ENCODE measurements around the gene ABLIM2.

The ABLIM2 gene

GRCh38 chr4:8171984-8172924, 13.6 kb upstream of the ABLIM2 start:
- no peak for DNase-seq (ENCODE audit: extremely low read depth, low read depth)
- TF ChIP-seq, protein P1, sequence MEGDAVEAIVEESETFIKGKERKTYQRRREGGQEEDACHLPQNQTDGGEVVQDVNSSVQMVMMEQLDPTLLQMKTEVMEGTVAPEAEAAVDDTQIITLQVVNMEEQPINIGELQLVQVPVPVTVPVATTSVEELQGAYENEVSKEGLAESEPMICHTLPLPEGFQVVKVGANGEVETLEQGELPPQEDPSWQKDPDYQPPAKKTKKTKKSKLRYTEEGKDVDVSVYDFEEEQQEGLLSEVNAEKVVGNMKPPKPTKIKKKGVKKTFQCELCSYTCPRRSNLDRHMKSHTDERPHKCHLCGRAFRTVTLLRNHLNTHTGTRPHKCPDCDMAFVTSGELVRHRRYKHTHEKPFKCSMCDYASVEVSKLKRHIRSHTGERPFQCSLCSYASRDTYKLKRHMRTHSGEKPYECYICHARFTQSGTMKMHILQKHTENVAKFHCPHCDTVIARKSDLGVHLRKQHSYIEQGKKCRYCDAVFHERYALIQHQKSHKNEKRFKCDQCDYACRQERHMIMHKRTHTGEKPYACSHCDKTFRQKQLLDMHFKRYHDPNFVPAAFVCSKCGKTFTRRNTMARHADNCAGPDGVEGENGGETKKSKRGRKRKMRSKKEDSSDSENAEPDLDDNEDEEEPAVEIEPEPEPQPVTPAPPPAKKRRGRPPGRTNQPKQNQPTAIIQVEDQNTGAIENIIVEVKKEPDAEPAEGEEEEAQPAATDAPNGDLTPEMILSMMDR (IDR thresholded peaks at IDR 0.05; ENCODE audit: low read depth, low read length) = no peak

- no peak for DNase-seq (ENCODE audit: extremely low read depth, low read depth)
- TF ChIP-seq, protein P1 (IDR thresholded peaks at IDR 0.05; ENCODE audit: low read depth, low read length) = no peak
These were observed 12.7 kb upstream of the ABLIM2 start for GRCh38 chr4:8171266-8171665.

GRCh38 chr4:8170341-8170740, 11.7 kb upstream of the ABLIM2 start:
- no peak for DNase-seq (ENCODE audit: extremely low read depth, low read depth)
- TF ChIP-seq, protein P1 (IDR thresholded peaks at IDR 0.05; ENCODE audit: low read depth, low read length) = no peak

DNA sequence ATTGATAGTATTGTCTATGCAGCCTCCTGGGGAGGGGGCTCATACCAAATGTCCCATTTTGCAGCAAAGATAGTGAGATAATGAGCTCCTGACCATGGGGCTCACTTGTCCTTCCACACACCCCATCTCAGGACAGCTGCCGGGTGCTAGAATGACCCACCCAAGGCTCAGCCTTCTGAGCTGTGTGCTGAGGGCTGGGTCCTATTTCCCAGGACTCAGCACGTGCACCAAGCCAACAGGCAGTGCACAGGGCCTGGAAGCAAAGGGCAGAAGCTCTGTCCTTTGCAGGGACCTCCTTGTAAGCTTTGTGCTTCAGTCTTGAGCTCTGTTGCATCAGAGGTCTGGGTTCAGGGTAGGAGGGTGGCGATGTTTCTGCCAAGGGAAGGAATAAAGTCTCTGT, 11.2 kb upstream of the ABLIM2 start:
- DNase-seq (ENCODE audit: extremely low read depth, low read depth) = no peak
- TF ChIP-seq, protein P1 (IDR thresholded peaks at IDR 0.05; ENCODE audit: low read depth, low read length) = no peak

- DNase-seq (ENCODE audit: extremely low read depth, low read depth) = no peak
- TF ChIP-seq, protein P1 (IDR thresholded peaks at IDR 0.05; ENCODE audit: low read depth, low read length) = no peak
These were observed 10.4 kb upstream of the ABLIM2 start for GRCh38 chr4:8168832-8169598.

DNA sequence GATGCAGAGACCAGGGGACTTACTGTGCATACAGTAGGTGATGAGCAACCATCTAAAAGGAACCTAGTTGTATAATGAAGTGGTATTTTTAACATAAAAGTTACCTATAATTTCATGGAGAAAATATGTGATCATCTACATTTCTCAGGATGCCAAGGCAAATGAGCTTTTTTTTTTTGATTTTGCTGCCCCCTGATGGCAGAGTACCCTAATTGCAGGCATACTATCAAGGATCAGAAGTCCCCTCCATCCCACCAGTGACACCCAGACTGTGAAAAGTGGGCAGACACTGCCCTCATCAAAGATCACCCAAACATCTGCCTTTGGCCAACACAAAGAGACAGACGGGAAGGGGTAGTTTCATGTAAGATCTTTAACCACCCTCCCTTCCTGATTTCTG, 9.6 kb upstream of the ABLIM2 start:
- TF ChIP-seq, protein P1 (IDR thresholded peaks at IDR 0.05; ENCODE audit: low read depth, low read length) = peak; percentile 16
- no peak for DNase-seq (ENCODE audit: extremely low read depth, low read depth)

DNA sequence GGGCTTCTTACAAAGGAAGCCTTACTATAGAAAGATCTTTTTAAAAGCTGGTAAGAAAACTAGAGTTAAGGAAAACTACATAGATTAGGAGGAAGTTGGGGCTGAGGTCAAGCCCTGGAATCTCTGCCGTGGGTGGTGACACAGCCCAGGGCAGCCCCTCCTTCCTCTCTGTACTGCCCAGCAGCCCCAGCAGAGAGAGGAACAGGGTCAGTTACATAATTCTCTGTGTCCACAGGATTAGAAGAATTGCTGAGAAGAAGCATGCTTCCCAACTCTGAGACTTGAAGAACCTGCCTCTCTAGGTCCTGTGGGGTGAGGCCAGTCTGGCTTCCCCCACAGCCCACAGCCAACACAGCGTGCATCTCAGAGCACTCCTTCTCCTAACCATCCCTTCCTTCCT, 9.2 kb upstream of the ABLIM2 start:
- TF ChIP-seq, protein P1 (IDR thresholded peaks at IDR 0.05; ENCODE audit: low read depth, low read length) = no peak
- DNase-seq (ENCODE audit: extremely low read depth, low read depth) = no peak

Measured in AG09319 (cell line).